Occipital lobe (tissue), 2 donors: ENCODE measurements around the gene WIPF2. TPM values are rescaled to one million over a fixed set of nuclear protein-coding genes. Genes with fewer than 3 reads are reported as not detected.

ENCODE experiments used
- DNase-seq: peaks from one replicate; lab custom pipeline; 2025; lab: John Stamatoyannopoulos, UW
- total RNA-seq: library from RNA; depleted of rRNA; stranded (reverse); fragments of >200 nt; gene quantifications from one replicate; pipeline ENCODE4 v1.2.3, GENCODE V29; 2014

Gene WIPF2
- total RNA-seq, 1 donor from 2014 or later: 8.0 TPM

- no peak for DNase-seq
Observed at GRCh38 chr17:40247926-40248495, 28.9 kb downstream of the WIPF2 start.

- DNase-seq: no peak
Observed at GRCh38 chr17:40248507-40248906, 29.4 kb downstream of the WIPF2 start.

GRCh38 chr17:40251576-40251975 is 32.5 kb downstream of the WIPF2 start:
- no peak for DNase-seq

GRCh38 chr17:40253565-40253964 is 34.5 kb downstream of the WIPF2 start:
- no peak for DNase-seq

- DNase-seq: no peak
Observed at GRCh38 chr17:40259505-40259904, 40.4 kb downstream of the WIPF2 start.

- DNase-seq: no peak
Observed at GRCh38 chr17:40260528-40260927, 41.4 kb downstream of the WIPF2 start.

- no peak for DNase-seq
Observed at GRCh38 chr17:40264458-40265185, 45.5 kb downstream of the WIPF2 start.

- DNase-seq: no peak
Observed at GRCh38 chr17:40265337-40265736, 46.2 kb downstream of the WIPF2 start.

- DNase-seq: no peak
Observed at GRCh38 chr17:40266882-40267281, 47.8 kb downstream of the WIPF2 start.

- DNase-seq: no peak
Observed at GRCh38 chr17:40268141-40268712, 49.1 kb downstream of the WIPF2 start.

GRCh38 chr17:40278414-40278813 is 59.3 kb downstream of the WIPF2 start:
- DNase-seq: no peak

- no peak for DNase-seq
Observed at GRCh38 chr17:40279402-40279801, 60.3 kb downstream of the WIPF2 start.

GRCh38 chr17:40281663-40282062 is 62.6 kb downstream of the WIPF2 start:
- DNase-seq: no peak

- no peak for DNase-seq
Observed at GRCh38 chr17:40283662-40284061, 64.6 kb downstream of the WIPF2 start.

GRCh38 chr17:40284085-40284713 is 65.1 kb downstream of the WIPF2 start:
- no peak for DNase-seq

GRCh38 chr17:40286473-40286872 is 67.4 kb downstream of the WIPF2 start:
- DNase-seq: no peak

- DNase-seq: no peak
Observed at GRCh38 chr17:40287159-40287493, 68.0 kb downstream of the WIPF2 start.

- DNase-seq: peak; percentile 99
Observed at GRCh38 chr17:40287494-40288369, 68.6 kb downstream of the WIPF2 start, which contains the start of gene CDC6. CDC6 (plus strand) TSS chr17:40287879; CDS start chr17:40289421, 1,542 bp downstream.

- no peak for DNase-seq
Observed at GRCh38 chr17:40290629-40291280, 71.7 kb downstream of the WIPF2 start.

- DNase-seq: no peak
Observed at GRCh38 chr17:40291281-40291664, 72.2 kb downstream of the WIPF2 start.

GRCh38 chr17:40293363-40293762 is 74.3 kb downstream of the WIPF2 start:
- DNase-seq: no peak
